ENCODE results near the gene MTERF2.

- no peak for TF ChIP-seq CTCF (IDR thresholded peaks at IDR 0.05; ENCODE audit: extremely low read depth in 1 of 2, insufficient read depth in 1 of 2, low read depth in 1 of 2, low read length in 2 of 2)
- TF ChIP-seq JUN (IDR thresholded peaks at IDR 0.05; ENCODE audit: borderline replicate concordance, insufficient read depth, insufficient read length, low read depth), result no peak
- no peak for TF ChIP-seq GATA2 (IDR thresholded peaks at IDR 0.05; ENCODE audit: insufficient read depth, insufficient read length, low read depth, low read length)
- TF ChIP-seq POLR2AphosphoS5 (IDR thresholded peaks at IDR 0.05; ENCODE audit: insufficient read depth, low read depth, low read length), result no peak
- no peak for TF ChIP-seq MAX (IDR thresholded peaks at IDR 0.05; ENCODE audit: insufficient read depth, insufficient read length)
- TF ChIP-seq MYC (IDR thresholded peaks at IDR 0.05; ENCODE audit: low read depth, low read length), result no peak
- TF ChIP-seq FOS (IDR thresholded peaks at IDR 0.05; ENCODE audit: borderline replicate concordance, insufficient read depth, low read length), result no peak
Measured at GRCh38 chr12:107019546-107019945, 32.6 kb upstream of the MTERF2 start.
